ENCODE results near the gene FKTN.

DNA sequence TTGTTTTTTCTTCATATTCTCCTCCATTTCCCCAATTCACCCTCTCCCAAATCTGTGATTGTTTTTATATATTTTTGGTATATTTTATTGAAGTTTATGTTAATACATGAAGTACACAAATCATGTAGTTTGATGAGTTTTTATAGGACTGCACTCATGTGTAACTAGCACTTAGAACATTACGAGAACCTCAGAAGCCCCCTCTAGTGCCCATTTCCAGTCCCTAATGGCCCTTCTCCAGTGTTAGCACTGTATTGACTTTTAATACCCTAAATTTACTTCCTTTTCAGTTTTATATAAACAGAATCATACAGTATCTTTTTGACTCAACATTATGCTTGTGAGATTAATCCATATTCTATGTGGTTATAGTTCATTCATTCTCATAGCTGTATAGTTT, 18.5 kb upstream of the FKTN start:
- TF ChIP-seq, protein P1, sequence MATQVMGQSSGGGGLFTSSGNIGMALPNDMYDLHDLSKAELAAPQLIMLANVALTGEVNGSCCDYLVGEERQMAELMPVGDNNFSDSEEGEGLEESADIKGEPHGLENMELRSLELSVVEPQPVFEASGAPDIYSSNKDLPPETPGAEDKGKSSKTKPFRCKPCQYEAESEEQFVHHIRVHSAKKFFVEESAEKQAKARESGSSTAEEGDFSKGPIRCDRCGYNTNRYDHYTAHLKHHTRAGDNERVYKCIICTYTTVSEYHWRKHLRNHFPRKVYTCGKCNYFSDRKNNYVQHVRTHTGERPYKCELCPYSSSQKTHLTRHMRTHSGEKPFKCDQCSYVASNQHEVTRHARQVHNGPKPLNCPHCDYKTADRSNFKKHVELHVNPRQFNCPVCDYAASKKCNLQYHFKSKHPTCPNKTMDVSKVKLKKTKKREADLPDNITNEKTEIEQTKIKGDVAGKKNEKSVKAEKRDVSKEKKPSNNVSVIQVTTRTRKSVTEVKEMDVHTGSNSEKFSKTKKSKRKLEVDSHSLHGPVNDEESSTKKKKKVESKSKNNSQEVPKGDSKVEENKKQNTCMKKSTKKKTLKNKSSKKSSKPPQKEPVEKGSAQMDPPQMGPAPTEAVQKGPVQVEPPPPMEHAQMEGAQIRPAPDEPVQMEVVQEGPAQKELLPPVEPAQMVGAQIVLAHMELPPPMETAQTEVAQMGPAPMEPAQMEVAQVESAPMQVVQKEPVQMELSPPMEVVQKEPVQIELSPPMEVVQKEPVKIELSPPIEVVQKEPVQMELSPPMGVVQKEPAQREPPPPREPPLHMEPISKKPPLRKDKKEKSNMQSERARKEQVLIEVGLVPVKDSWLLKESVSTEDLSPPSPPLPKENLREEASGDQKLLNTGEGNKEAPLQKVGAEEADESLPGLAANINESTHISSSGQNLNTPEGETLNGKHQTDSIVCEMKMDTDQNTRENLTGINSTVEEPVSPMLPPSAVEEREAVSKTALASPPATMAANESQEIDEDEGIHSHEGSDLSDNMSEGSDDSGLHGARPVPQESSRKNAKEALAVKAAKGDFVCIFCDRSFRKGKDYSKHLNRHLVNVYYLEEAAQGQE (IDR thresholded peaks at IDR 0.05; ENCODE audit: insufficient read depth in 1 of 2, low read depth in 2 of 2, low read length in 2 of 2): no peak
- TF ChIP-seq POLR2AphosphoS5 (IDR thresholded peaks at IDR 0.05; ENCODE audit: low read depth, low read length): no peak
- no peak for TF ChIP-seq SIN3A (IDR thresholded peaks at IDR 0.05; ENCODE audit: borderline replicate concordance, insufficient read depth, low read length)
- TF ChIP-seq TAF1 (IDR thresholded peaks at IDR 0.05; ENCODE audit: borderline replicate concordance, insufficient read depth, low read length): no peak

Measured in PFSK-1 (cell line).